Measurements from ENCODE around the gene ADAMTS3. TPM values are rescaled to one million over a fixed set of nuclear protein-coding genes. Genes with fewer than 3 reads are reported as not detected.

The ADAMTS3 gene
- polyA plus RNA-seq, 1 donor from 2014 or later, result not detected

- no peaks in the 10 kb centered on the region for H3K9me3 Mint-ChIP-seq
- no peaks in the 10 kb centered on the region for H3K36me3 Mint-ChIP-seq
- no peak overlapping the region for H3K4me3 Mint-ChIP-seq
- no peaks in the 10 kb centered on the region for H3K27me3 Mint-ChIP-seq
- no peak overlapping the region for H3K27ac Mint-ChIP-seq
- no peaks in the 10 kb centered on the region for H3K4me1 Mint-ChIP-seq
Observed at GRCh38 chr4:72302981-72303704, 265.9 kb downstream of the ADAMTS3 start.

DNA sequence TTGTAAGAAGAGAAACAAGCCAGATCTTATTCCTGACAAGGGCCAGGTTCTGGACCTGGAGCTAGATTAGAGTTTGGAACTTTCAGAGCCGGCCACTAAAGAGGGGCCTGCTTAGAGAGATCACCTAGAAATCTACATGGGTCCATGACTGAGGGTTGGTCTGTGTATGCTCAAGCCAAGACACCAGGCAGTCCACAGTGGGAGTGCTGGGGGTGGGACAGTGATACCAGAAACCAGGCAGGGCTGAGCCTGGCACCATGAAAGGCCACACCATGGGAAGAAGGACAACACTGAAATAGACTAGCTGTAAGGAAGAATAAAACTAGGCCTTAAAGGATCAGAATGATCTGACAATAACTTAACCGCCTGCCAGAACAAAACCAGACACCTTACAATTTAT, 267.3 kb downstream of the ADAMTS3 start:
- H3K27me3 Mint-ChIP-seq, result no peaks in the 10 kb centered on the region
- H3K9me3 Mint-ChIP-seq, result no peaks in the 10 kb centered on the region
- H3K4me3 Mint-ChIP-seq, result no peak overlapping the region
- H3K27ac Mint-ChIP-seq, result no peak overlapping the region
- H3K36me3 Mint-ChIP-seq, result no peaks in the 10 kb centered on the region
- no peaks in the 10 kb centered on the region for H3K4me1 Mint-ChIP-seq

DNA sequence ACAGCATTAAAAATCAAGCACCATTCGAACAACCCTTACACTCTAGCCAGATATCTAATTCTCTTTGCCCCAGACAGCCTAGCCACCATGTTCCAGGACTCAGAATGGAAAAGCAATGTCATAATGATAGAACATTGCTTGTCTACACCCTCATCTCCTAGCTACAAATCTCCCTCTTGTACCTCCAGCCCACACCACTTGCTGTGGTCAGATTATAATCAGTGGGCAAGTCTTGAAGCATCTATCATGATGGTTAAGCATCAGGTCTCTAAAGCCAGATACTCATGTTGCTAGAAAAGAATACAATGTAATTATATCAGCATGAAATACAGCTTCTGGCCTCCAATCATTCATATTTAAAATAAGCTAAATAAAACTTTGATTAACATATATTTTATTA, 268.9 kb downstream of the ADAMTS3 start:
- no peak overlapping the region for H3K27ac Mint-ChIP-seq
- H3K4me1 Mint-ChIP-seq, result no peaks in the 10 kb centered on the region
- no peaks in the 10 kb centered on the region for H3K9me3 Mint-ChIP-seq
- H3K4me3 Mint-ChIP-seq, result no peak overlapping the region
- H3K27me3 Mint-ChIP-seq, result no peaks in the 10 kb centered on the region
- no peaks in the 10 kb centered on the region for H3K36me3 Mint-ChIP-seq

DNA sequence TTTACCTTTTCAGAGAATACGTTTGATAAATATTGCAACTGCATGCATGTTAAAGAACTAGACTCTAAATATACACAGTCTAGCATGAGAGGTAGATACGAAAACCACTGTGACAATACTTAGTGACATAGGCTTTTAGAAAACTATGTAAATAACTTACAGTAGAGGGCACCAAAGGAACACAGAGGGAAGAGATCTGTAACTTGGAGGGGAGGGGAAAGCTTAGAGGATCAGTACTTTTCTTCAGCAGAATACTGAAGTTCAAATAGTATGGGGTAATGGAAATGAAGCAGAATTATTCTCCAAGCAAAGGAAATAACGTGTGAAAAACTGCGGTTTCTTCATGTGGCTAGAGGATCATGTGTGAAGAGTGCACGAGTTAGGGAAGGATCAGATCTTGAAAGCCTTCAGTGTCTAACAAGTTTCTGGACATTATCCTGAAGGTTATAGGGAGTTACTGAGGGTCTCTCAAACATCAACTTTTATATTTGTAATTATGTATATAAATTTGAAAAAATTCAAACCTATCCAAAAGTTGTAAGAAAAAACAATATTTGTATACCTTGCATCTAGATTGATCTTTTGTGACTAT, 273.0 kb downstream of the ADAMTS3 start:
- peaks cover 0 to 2% (median 0%) of the 10 kb centered on the region in 3 donors for H3K4me1 Mint-ChIP-seq
- no peaks in the 10 kb centered on the region for H3K9me3 Mint-ChIP-seq
- no peaks in the 10 kb centered on the region for H3K27me3 Mint-ChIP-seq
- no peak overlapping the region for H3K27ac Mint-ChIP-seq
- H3K4me3 Mint-ChIP-seq, result no peak overlapping the region
- H3K36me3 Mint-ChIP-seq, result no peaks in the 10 kb centered on the region

GRCh38 chr4:72290737-72291136, 278.3 kb downstream of the ADAMTS3 start:
- H3K27ac Mint-ChIP-seq, result no peak overlapping the region
- no peak overlapping the region for H3K4me3 Mint-ChIP-seq
- peaks cover 0 to 2% (median 0%) of the 10 kb centered on the region in 3 donors for H3K4me1 Mint-ChIP-seq
- H3K27me3 Mint-ChIP-seq, result peaks cover 3% of the 10 kb centered on the region
- H3K36me3 Mint-ChIP-seq, result no peaks in the 10 kb centered on the region
- H3K9me3 Mint-ChIP-seq, result no peaks in the 10 kb centered on the region

GRCh38 chr4:72286910-72287309, 282.1 kb downstream of the ADAMTS3 start:
- Mint-ChIP-seq H3K27ac (no peak overlapping the region), H3K4me1 (no peaks in the 10 kb centered on the region), H3K27me3 (peaks cover 3% of the 10 kb centered on the region), H3K36me3 (no peaks in the 10 kb centered on the region), H3K9me3 (no peaks in the 10 kb centered on the region), H3K4me3 (no peak overlapping the region)

- H3K4me3 Mint-ChIP-seq, result no peak overlapping the region
- no peaks in the 10 kb centered on the region for H3K4me1 Mint-ChIP-seq
- H3K27ac Mint-ChIP-seq, result no peak overlapping the region
- no peaks in the 10 kb centered on the region for H3K36me3 Mint-ChIP-seq
- H3K27me3 Mint-ChIP-seq, result peaks cover 3% of the 10 kb centered on the region
- H3K9me3 Mint-ChIP-seq, result no peaks in the 10 kb centered on the region
Observed at GRCh38 chr4:72286185-72286584, 282.8 kb downstream of the ADAMTS3 start.

DNA sequence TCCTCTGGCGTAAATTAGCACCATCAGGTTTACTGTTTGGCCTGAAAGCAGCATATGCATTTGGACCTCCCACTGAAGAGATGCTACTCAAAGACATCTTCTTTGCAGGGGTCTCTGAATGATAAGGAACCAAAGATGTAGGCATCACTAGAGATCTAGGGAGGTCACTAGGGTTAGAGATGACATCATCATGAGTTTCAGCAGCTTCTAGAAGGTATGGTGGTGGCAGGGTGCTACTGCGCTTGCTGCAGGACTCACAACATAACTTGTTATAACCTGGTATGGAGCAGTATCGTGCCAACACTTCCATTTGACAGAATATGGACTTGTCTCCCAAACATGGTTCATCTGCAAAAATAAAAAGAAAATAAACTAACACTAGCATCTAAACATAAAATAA, 285.7 kb downstream of the ADAMTS3 start:
- Mint-ChIP-seq H3K27ac (no peak overlapping the region), H3K36me3 (no peaks in the 10 kb centered on the region), H3K4me3 (no peak overlapping the region), H3K4me1 (no peaks in the 10 kb centered on the region), H3K27me3 (peaks cover 3% of the 10 kb centered on the region), H3K9me3 (no peaks in the 10 kb centered on the region)

- H3K4me3 Mint-ChIP-seq, result no peak overlapping the region
- no peaks in the 10 kb centered on the region for H3K36me3 Mint-ChIP-seq
- no peak overlapping the region for H3K27ac Mint-ChIP-seq
- no peaks in the 10 kb centered on the region for H3K4me1 Mint-ChIP-seq
- no peaks in the 10 kb centered on the region for H3K9me3 Mint-ChIP-seq
- no peaks in the 10 kb centered on the region for H3K27me3 Mint-ChIP-seq
Observed at GRCh38 chr4:72280252-72280651, 288.8 kb downstream of the ADAMTS3 start.

DNA sequence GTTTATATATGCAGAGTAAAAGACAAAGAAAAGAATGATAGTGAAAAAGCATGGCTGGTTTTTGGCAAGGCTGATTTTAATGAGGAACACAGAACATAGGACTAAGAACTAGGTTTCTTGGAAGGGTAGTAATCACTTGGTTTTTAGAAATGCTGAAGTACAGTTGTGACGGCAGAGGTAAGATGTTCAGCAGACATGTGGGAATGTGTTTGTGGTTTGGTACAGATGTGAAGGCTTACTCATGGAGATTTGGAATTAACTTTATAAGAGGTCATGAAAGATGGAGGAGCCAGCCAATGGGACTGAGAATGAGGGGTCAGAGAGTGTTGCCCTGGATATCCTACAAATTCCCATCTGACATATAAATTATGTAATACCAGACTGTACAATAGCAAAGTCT, 293.6 kb downstream of the ADAMTS3 start:
- H3K36me3 Mint-ChIP-seq, result no peaks in the 10 kb centered on the region
- H3K4me1 Mint-ChIP-seq, result no peaks in the 10 kb centered on the region
- no peak overlapping the region for H3K27ac Mint-ChIP-seq
- peaks cover 2 to 5% (median 4%) of the 10 kb centered on the region in 3 donors for H3K9me3 Mint-ChIP-seq
- H3K27me3 Mint-ChIP-seq, result no peaks in the 10 kb centered on the region
- H3K4me3 Mint-ChIP-seq, result no peak overlapping the region

GRCh38 chr4:72274251-72274650, 294.8 kb downstream of the ADAMTS3 start:
- H3K4me3 Mint-ChIP-seq, result no peak overlapping the region
- no peaks in the 10 kb centered on the region for H3K4me1 Mint-ChIP-seq
- no peaks in the 10 kb centered on the region for H3K36me3 Mint-ChIP-seq
- no peaks in the 10 kb centered on the region for H3K27me3 Mint-ChIP-seq
- no peak overlapping the region for H3K27ac Mint-ChIP-seq
- peaks cover 2 to 5% (median 4%) of the 10 kb centered on the region in 3 donors for H3K9me3 Mint-ChIP-seq

DNA sequence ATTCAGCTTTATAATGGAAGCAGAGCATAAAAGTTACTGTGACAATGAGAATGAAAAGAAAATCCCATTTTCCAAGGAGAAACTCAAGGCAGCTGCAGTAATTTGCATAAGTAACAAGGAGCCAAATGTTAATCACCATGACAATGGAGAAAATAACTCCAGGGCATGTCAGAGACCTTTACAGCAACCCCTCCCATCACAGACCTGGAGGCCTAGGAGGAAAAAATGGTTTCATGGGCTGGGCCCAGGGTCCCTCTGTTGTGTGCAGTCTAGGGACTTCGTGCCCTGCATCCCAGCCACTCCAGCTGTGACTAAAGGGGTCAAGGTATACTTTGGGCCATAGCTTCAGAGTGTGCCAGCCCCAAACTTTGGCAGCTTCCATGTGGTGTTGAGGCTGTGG, 313.8 kb downstream of the ADAMTS3 start:
- Mint-ChIP-seq H3K9me3 (peaks cover 6 to 12% (median 8%) of the 10 kb centered on the region in 3 donors), H3K4me3 (no peak overlapping the region), H3K36me3 (no peaks in the 10 kb centered on the region), H3K4me1 (no peaks in the 10 kb centered on the region), H3K27me3 (no peaks in the 10 kb centered on the region), H3K27ac (no peak overlapping the region)

DNA sequence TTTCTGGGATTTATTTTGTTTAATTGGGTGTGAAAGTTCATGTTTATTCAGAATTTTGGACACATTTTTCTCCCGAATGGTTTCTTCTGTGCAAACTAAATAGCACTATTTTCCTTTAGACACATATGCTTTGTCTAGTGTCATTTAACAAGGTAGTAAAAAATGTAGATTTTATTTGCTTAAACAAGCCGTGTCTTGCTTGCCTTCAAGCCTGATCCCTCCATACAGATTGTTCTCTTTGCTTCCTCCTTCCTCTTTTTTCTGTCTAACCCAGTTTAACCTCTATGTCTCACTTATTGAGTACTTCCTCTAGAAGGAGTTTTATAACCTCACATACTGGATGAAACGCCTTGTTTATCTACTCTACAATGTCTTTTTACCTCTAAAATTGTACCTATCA, 325.4 kb downstream of the ADAMTS3 start:
- H3K4me3 Mint-ChIP-seq, result no peak overlapping the region
- no peaks in the 10 kb centered on the region for H3K36me3 Mint-ChIP-seq
- no peaks in the 10 kb centered on the region for H3K27me3 Mint-ChIP-seq
- H3K27ac Mint-ChIP-seq, result no peak overlapping the region
- no peaks in the 10 kb centered on the region for H3K9me3 Mint-ChIP-seq
- no peaks in the 10 kb centered on the region for H3K4me1 Mint-ChIP-seq

- no peaks in the 10 kb centered on the region for H3K9me3 Mint-ChIP-seq
- no peak overlapping the region for H3K27ac Mint-ChIP-seq
- no peaks in the 10 kb centered on the region for H3K27me3 Mint-ChIP-seq
- H3K4me3 Mint-ChIP-seq, result no peak overlapping the region
- H3K36me3 Mint-ChIP-seq, result no peaks in the 10 kb centered on the region
- no peaks in the 10 kb centered on the region for H3K4me1 Mint-ChIP-seq
Observed at GRCh38 chr4:72239487-72240116, 329.4 kb downstream of the ADAMTS3 start.

Measured in IgD-negative memory B cell (primary cell).